ENCODE data around the gene PTPRN2. TPM values are rescaled to one million over a fixed set of nuclear protein-coding genes. Genes with fewer than 3 reads are reported as not detected.

PTPRN2 gene
- total RNA-seq, 1 donor from 2014 or later = 2.4 TPM

- Histone ChIP-seq H3K36me3 (ENCODE audit: control insufficient read depth, insufficient read depth, low read length) (no peaks in the 10 kb centered on the region), H3K4me3 (ENCODE audit: low read depth, low read length) (no peak overlapping the region), H3K27me3 (ENCODE audit: control insufficient read depth, insufficient read depth, low read length) (no peaks in the 10 kb centered on the region)
- TF ChIP-seq CTCF (IDR thresholded peaks at IDR 0.05; ENCODE audit: insufficient read depth, low read length, poor library complexity, severe bottlenecking) = no peak
- no peak for DNase-seq (ENCODE audit: low read depth)
These were observed 1062.9 kb downstream of the PTPRN2 start for GRCh38 chr7:157524731-157525130.

GRCh38 chr7:157523766-157524421, 1063.7 kb downstream of the PTPRN2 start:
- Histone ChIP-seq H3K27me3 (ENCODE audit: control insufficient read depth, insufficient read depth, low read length) (no peaks in the 10 kb centered on the region), H3K4me3 (ENCODE audit: low read depth, low read length) (no peak overlapping the region), H3K36me3 (ENCODE audit: control insufficient read depth, insufficient read depth, low read length) (no peaks in the 10 kb centered on the region)
- DNase-seq (ENCODE audit: low read depth) = no peak
- TF ChIP-seq CTCF (IDR thresholded peaks at IDR 0.05; ENCODE audit: insufficient read depth, low read length, poor library complexity, severe bottlenecking) = no peak

GRCh38 chr7:157523371-157523765, 1064.3 kb downstream of the PTPRN2 start:
- H3K27me3 ChIP-seq (ENCODE audit: control insufficient read depth, insufficient read depth, low read length) = no peaks in the 10 kb centered on the region
- H3K36me3 ChIP-seq (ENCODE audit: control insufficient read depth, insufficient read depth, low read length) = no peaks in the 10 kb centered on the region
- H3K4me3 ChIP-seq (ENCODE audit: low read depth, low read length) = no peak overlapping the region
- no peak for TF ChIP-seq CTCF (IDR thresholded peaks at IDR 0.05; ENCODE audit: insufficient read depth, low read length, poor library complexity, severe bottlenecking)
- DNase-seq (ENCODE audit: low read depth) = no peak

- Histone ChIP-seq H3K36me3 (ENCODE audit: control insufficient read depth, insufficient read depth, low read length) (no peaks in the 10 kb centered on the region), H3K27me3 (ENCODE audit: control insufficient read depth, insufficient read depth, low read length) (no peaks in the 10 kb centered on the region), H3K4me3 (ENCODE audit: low read depth, low read length) (no peak overlapping the region)
- TF ChIP-seq CTCF (IDR thresholded peaks at IDR 0.05; ENCODE audit: insufficient read depth, low read length, poor library complexity, severe bottlenecking) = no peak
- no peak for DNase-seq (ENCODE audit: low read depth)
These were observed 1064.7 kb downstream of the PTPRN2 start for GRCh38 chr7:157522954-157523353.

GRCh38 chr7:157522189-157522588, 1065.4 kb downstream of the PTPRN2 start:
- DNase-seq (ENCODE audit: low read depth) = no peak
- Histone ChIP-seq H3K4me3 (ENCODE audit: low read depth, low read length) (no peak overlapping the region), H3K27me3 (ENCODE audit: control insufficient read depth, insufficient read depth, low read length) (no peaks in the 10 kb centered on the region), H3K36me3 (ENCODE audit: control insufficient read depth, insufficient read depth, low read length) (no peaks in the 10 kb centered on the region)
- no peak for TF ChIP-seq CTCF (IDR thresholded peaks at IDR 0.05; ENCODE audit: insufficient read depth, low read length, poor library complexity, severe bottlenecking)

- no peak for TF ChIP-seq CTCF (IDR thresholded peaks at IDR 0.05; ENCODE audit: insufficient read depth, low read length, poor library complexity, severe bottlenecking)
- Histone ChIP-seq H3K36me3 (ENCODE audit: control insufficient read depth, insufficient read depth, low read length) (no peaks in the 10 kb centered on the region), H3K27me3 (ENCODE audit: control insufficient read depth, insufficient read depth, low read length) (no peaks in the 10 kb centered on the region), H3K4me3 (ENCODE audit: low read depth, low read length) (no peak overlapping the region)
- no peak for DNase-seq (ENCODE audit: low read depth)
These were observed 1065.9 kb downstream of the PTPRN2 start for GRCh38 chr7:157521752-157522151.

All from kidney epithelial cell (primary cell).